Measurements from ENCODE around the gene SERPIND1.
A peak's percentile ranks its signal among the peaks of the same experiment; 100 is the strongest.
"Not testable (repeated sequence)": the region's sequence is repeated elsewhere in the genome, so short reads cannot be mapped to it uniquely, and the experiment has no call there.

SERPIND1 gene

GRCh38 chr22:20758688-20759087 lies 15.2 kb upstream of the SERPIND1 start:
- no peak overlapping the region for H3K4me3 Mint-ChIP-seq
- H3K27ac Mint-ChIP-seq, result no peak overlapping the region
- no peaks in the 10 kb centered on the region for H3K27me3 Mint-ChIP-seq
- ATAC-seq (no peak), DNase-seq (no peak)
- no peaks in the 10 kb centered on the region for H3K9me3 Mint-ChIP-seq
- H3K4me1 Mint-ChIP-seq, result no peaks in the 10 kb centered on the region

DNA sequence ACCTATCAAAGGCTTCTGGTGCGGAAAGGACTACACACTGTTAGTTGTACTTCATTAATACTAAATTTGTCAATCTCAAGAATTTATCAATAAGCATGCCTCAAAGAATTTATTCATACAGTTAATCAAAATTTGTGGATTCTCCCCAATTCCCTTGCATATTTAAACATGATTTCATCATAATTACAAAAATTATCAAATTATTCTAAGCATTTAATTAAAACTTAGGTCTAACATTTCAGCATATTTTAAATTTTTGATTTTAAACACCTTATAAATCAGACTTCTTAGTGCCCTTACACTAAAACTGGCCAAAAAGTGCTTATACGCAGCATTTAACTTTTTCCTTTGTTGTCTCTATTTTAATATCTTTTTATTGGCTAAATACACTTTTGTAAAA lies 13.8 kb upstream of the SERPIND1 start:
- H3K4me3 Mint-ChIP-seq, result no peak overlapping the region

GRCh38 chr22:20761536-20761935 lies 12.4 kb upstream of the SERPIND1 start:
- no peak overlapping the region for H3K4me3 Mint-ChIP-seq
- no peaks in the 10 kb centered on the region for H3K4me1 Mint-ChIP-seq
- H3K9me3 Mint-ChIP-seq, result no peaks in the 10 kb centered on the region
- H3K27ac Mint-ChIP-seq, result no peak overlapping the region
- H3K27me3 Mint-ChIP-seq, result no peaks in the 10 kb centered on the region
- no peak for ATAC-seq
- DNase-seq, result no peak

More for the DNA sequence above, 13.8 kb upstream of the SERPIND1 start:
- no peaks in the 10 kb centered on the region for H3K9me3 Mint-ChIP-seq
- no peaks in the 10 kb centered on the region for H3K4me1 Mint-ChIP-seq
- no peak for DNase-seq
- no peak for ATAC-seq
- H3K27ac Mint-ChIP-seq, result no peak overlapping the region
- no peaks in the 10 kb centered on the region for H3K27me3 Mint-ChIP-seq

- H3K4me3 Mint-ChIP-seq, result no peak overlapping the region
- no peak for ATAC-seq
- H3K9me3 Mint-ChIP-seq, result no peaks in the 10 kb centered on the region
- no peaks in the 10 kb centered on the region for H3K27me3 Mint-ChIP-seq
- no peak for DNase-seq
- H3K4me1 Mint-ChIP-seq, result no peaks in the 10 kb centered on the region
- no peak overlapping the region for H3K27ac Mint-ChIP-seq
Observed at GRCh38 chr22:20762233-20762796, 11.6 kb upstream of the SERPIND1 start.

- H3K27me3 Mint-ChIP-seq, result no peaks in the 10 kb centered on the region
Observed at GRCh38 chr22:20763630-20764470, 10.1 kb upstream of the SERPIND1 start.

DNA sequence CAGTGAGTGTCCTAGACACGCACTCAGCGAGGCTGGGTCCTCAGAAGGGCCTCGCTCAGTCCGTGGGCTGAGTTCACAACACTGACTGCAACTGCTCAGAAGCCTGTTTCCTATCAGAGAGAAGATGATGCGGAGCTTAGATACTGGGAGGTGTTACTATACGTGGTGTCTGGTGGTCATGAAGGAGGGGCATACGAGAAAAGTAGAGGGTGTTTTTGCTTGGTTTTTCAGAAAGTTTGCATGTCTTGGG lies 9.5 kb upstream of the SERPIND1 start:
- peaks cover 11% of the 10 kb centered on the region for H3K4me1 Mint-ChIP-seq
- H3K27ac Mint-ChIP-seq, result peak overlapping the region in 1 of 2 donors; percentile 15
- H3K27me3 Mint-ChIP-seq, result no peaks in the 10 kb centered on the region
- DNase-seq (no peak), ATAC-seq (no peak)
- no peaks in the 10 kb centered on the region for H3K9me3 Mint-ChIP-seq
- no peak overlapping the region for H3K4me3 Mint-ChIP-seq

More at GRCh38 chr22:20763630-20764470, 10.1 kb upstream of the SERPIND1 start:
- Mint-ChIP-seq H3K9me3 (no peaks in the 10 kb centered on the region), H3K4me1 (peaks cover 6% of the 10 kb centered on the region), H3K27ac (no peak overlapping the region), H3K4me3 (no peak overlapping the region)
- no peak for ATAC-seq
- no peak for DNase-seq

DNA sequence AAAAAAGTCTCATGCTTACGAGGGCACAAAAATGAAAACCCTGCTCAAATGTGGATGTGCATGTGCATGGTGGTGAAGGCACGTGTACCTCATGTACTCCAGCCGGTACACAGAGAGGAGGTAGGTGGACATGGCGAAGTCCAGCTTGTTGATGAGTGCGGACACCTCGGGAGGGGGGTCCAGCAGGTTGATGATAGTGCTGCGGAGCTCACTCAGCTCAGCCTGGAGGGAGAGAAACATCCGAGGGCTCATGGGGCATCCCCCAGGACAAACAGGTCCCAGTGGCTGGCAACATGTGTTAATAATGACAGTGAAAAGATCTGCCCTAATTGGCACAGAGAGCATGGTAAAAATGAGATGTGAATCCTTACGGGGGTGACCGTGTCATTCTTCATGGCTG lies 9.2 kb upstream of the SERPIND1 start:
- Mint-ChIP-seq H3K27ac (peak overlapping the region in 1 of 2 donors; percentile 15), H3K27me3 (no peaks in the 10 kb centered on the region), H3K4me1 (peaks cover 11% of the 10 kb centered on the region), H3K9me3 (no peaks in the 10 kb centered on the region), H3K4me3 (no peak overlapping the region)
- no peak for ATAC-seq
- DNase-seq, result no peak

- Mint-ChIP-seq H3K4me3 (no peak overlapping the region), H3K27ac (no peak overlapping the region), H3K9me3 (no peaks in the 10 kb centered on the region), H3K4me1 (peaks cover 11% of the 10 kb centered on the region), H3K27me3 (no peaks in the 10 kb centered on the region)
- DNase-seq (no peak), ATAC-seq (no peak)
Observed at GRCh38 chr22:20765938-20766337, 8.0 kb upstream of the SERPIND1 start.

DNA sequence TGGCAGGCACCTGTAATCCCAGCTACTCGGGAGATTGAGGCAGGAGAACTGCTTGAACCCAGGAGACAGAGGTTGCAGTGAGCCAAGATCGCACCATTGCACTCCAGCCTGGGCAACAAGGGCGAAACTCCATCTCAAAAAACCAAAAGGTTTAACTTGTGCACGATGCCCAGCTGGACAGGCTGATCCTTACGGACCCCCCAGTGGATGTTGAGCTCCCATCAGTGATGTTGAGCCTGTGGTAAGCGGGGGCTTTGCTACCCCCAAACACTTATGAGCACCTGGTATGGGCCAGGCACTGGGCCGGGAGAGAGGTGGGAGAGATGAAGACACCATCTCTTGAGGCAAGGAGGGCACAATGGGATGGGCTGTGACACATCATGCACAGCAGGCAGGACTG lies 7.4 kb upstream of the SERPIND1 start:
- Mint-ChIP-seq H3K4me3 (no peak overlapping the region), H3K27ac (no peak overlapping the region)
- no peak for ATAC-seq

DNA sequence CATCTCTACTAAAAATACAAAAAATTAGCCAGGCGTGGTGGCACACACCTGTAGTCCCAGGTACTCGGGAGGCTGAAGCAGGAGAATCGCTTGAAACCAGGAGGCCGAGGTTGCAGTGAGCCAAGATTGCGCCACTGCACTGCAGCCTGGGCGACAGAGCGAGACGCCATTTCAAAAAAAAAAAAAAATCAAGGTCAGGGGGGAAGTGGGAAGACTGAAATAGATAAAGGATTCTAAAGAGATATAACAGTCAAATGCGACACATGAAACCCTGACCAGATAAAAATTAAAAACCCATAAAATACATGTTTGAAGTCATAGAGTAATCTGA lies 4.5 kb upstream of the SERPIND1 start:
- H3K4me1 Mint-ChIP-seq, result peaks cover 11% of the 10 kb centered on the region
- not testable (repeated sequence) for H3K4me3 Mint-ChIP-seq, H3K27me3 Mint-ChIP-seq, ATAC-seq, DNase-seq, H3K27ac Mint-ChIP-seq, H3K9me3 Mint-ChIP-seq

More for the DNA sequence above, 7.4 kb upstream of the SERPIND1 start:
- no peak for DNase-seq
- peaks cover 11% of the 10 kb centered on the region for H3K4me1 Mint-ChIP-seq
- H3K9me3 Mint-ChIP-seq, result no peaks in the 10 kb centered on the region
- H3K27me3 Mint-ChIP-seq, result no peaks in the 10 kb centered on the region

DNA sequence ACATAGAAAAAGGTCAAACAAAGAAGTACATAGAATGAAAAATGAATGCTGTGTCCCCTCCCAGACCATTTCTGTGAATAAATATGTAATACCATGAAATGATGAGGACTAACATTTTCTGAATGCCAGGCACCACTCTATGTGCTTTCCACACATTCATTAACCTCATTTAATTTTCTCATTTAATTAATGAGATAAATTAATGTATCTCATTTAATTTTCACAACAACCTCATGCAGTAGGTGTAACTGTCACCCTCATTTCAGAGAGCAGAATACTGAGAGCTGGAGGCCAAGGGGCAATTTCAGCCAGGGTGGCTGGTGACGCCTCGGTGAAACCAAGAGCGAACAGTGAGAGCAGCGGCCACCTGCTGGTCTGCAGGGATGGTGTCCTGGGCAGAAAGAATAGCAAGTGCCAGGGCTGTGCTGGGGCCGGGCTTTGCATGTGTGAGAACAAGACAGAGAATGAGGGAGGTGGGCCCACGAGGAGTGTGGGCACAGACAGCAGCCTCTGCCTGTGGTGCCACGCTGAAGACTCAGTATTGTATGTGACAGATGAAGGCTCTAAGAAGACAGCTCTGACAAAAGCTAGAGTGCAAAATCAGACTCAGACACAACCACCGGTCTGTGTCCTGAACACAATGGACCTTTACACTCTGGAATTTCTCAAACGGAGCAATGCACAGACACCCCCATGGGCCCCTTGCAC lies 1.8 kb upstream of the SERPIND1 start:
- ATAC-seq, result no peak
- peaks cover 11% of the 10 kb centered on the region for H3K4me1 Mint-ChIP-seq
- no peak for DNase-seq
- no peak overlapping the region for H3K4me3 Mint-ChIP-seq
- H3K27ac Mint-ChIP-seq, result no peak overlapping the region
- H3K27me3 Mint-ChIP-seq, result no peaks in the 10 kb centered on the region
- no peaks in the 10 kb centered on the region for H3K9me3 Mint-ChIP-seq

- H3K27me3 Mint-ChIP-seq, result no peaks in the 10 kb centered on the region
- H3K4me3 Mint-ChIP-seq, result no peak overlapping the region
- DNase-seq, result no peak
- ATAC-seq, result no peak
- H3K4me1 Mint-ChIP-seq, result peaks cover 13% of the 10 kb centered on the region
- H3K9me3 Mint-ChIP-seq, result no peaks in the 10 kb centered on the region
- no peak overlapping the region for H3K27ac Mint-ChIP-seq
Observed at GRCh38 chr22:20774882-20775281, 969 bp downstream of the SERPIND1 start.

DNA sequence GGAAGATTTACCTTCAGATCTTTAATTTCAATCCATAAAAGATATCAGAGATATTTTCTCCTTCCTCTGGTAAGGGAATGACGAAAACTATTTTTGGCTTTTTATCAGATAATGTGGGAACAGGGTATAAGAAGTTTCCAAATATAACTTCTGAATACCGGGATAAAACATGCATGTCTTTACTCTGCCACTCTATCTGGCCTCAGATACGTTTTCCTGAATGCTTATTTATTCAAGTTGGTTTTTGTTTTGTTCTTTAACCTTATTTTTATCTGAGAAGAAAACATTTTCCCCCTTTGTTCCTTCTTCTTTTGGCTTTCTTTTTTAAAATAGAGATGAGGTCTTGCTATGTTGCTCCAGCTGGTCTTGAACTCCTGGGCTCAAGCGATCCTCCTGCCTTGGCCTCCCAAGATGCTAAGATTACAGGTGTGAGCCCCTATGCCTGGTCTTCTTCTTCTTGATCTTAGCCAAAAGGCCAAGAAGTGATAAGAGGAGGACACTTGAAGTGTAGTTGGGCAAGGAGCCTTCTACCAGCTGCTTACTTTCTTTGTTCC lies 1.5 kb downstream of the SERPIND1 start:
- H3K9me3 Mint-ChIP-seq, result no peaks in the 10 kb centered on the region
- no peak for DNase-seq
- peaks cover 16% of the 10 kb centered on the region for H3K4me1 Mint-ChIP-seq
- ATAC-seq, result no peak
- no peak overlapping the region for H3K4me3 Mint-ChIP-seq
- H3K27ac Mint-ChIP-seq, result no peak overlapping the region
- H3K27me3 Mint-ChIP-seq, result no peaks in the 10 kb centered on the region

DNA sequence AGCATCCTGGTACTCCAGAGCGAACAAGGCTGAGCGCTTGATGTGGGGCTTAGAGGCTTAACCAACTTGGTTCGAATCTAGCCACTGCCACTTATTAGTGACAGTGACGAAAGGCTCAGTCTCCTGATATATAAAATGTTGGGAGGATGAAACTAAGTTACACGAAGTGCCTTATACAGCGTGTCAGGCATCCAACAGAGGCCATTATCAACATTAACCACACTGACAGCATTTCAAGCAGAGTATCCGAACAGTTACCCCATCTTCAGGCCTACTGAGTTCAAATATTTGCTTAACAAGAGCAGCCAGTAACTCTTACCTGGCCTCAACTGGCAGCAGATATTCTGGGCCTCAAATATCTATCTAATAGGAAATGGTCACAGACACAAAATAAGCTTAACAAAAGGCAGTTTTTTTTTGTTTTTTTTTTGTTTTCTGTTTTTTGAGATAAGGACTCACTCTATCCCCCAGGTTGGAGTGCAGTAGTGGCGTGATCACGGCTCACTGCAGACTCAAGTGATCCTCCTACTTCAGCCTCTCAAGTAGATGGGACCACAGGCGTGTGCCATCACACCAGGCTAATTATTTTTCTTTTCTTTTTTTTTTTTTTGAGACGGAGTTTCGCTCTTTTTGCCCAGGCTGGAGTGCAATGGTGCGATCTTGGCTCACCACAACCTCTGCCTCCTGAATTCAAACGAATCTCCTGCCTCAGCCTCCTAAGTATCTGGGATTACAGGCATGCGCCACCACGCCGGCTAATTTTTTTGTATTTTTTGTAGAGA lies 2.9 kb downstream of the SERPIND1 start:
- DNase-seq, result no peak
- peak overlapping the region in 1 of 2 donors; percentile 12 for H3K27ac Mint-ChIP-seq
- no peaks in the 10 kb centered on the region for H3K27me3 Mint-ChIP-seq
- no peaks in the 10 kb centered on the region for H3K9me3 Mint-ChIP-seq
- peaks cover 22% of the 10 kb centered on the region for H3K4me1 Mint-ChIP-seq
- H3K4me3 Mint-ChIP-seq, result no peak overlapping the region
- no peak for ATAC-seq

DNA sequence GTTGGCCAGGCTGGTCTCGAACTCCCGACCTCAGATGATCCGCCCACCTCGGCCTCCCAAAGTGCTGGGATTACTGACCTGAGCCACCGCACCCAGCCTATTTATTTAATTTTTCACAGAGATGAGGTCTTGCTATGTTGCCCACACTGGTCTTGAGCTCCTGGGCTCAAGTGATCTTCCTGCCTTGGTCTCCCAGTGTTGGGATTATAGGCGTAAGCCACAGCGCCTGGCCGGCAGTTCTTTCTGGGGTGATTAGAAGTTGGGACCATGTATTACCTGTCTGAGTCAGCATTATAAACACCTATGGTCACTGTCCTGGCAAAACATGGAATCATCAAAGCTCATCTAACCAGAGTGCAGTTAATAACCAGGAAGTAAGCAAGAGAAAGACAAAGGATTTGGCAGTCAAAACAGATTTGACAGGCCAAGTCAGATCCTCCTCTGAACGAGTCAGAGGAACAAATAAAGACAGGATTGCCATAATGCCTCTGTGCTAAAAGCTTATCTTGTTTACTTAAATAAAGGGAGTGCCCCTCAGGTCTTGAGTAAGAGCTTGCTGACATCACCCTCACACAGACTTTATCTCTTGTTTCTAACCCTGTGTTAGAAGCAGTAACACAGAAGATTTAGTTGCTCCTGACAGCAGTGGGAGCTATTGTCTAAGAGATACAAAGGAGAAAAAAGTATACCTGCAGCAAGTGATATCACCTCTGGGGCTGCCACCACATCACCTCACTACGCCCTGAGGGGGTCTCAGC lies 3.7 kb downstream of the SERPIND1 start:
- Mint-ChIP-seq H3K9me3 (no peaks in the 10 kb centered on the region), H3K27me3 (no peaks in the 10 kb centered on the region), H3K4me1 (peaks cover 24% of the 10 kb centered on the region), H3K4me3 (no peak overlapping the region), H3K27ac (peak overlapping the region in 1 of 2 donors; percentile 14)
- ATAC-seq, result peak; percentile 50
- DNase-seq, result no peak
